NT2/D1 (cell line): ENCODE measurements around the gene ST3GAL6.

ENCODE experiments used
- DNase-seq: peaks from one replicate; pipeline ENCODE4 v3.0.0-alpha.2; 2011; ENCODE audit warnings: low read depth, low spot score
- H3K27me3 ChIP-seq: 2 replicates; pipeline ENCODE4 v1.6.0; 2011; ENCODE audit warnings: mild to moderate bottlenecking; ENCODE audit not compliant: insufficient read length, insufficient read depth
- H3K36me3 ChIP-seq: 2 replicates; pipeline ENCODE4 v1.6.1; 2011; ENCODE audit warnings: mild to moderate bottlenecking, low read length, mixed read lengths; ENCODE audit not compliant: insufficient read depth, insufficient read length
- H3K4me1 ChIP-seq: 2 replicates; pipeline ENCODE4 v1.5.1; 2011; ENCODE audit not compliant: insufficient read depth, insufficient read length
- H3K4me3 ChIP-seq: 2 replicates; pipeline ENCODE4 v1.5.1; 2011; ENCODE audit warnings: low read depth; ENCODE audit not compliant: insufficient read length
- H3K9ac ChIP-seq: 2 replicates; pipeline ENCODE4 v1.6.0; 2011; ENCODE audit warnings: low read depth; ENCODE audit not compliant: insufficient read length
- H3K9me3 ChIP-seq: 2 replicates; pipeline ENCODE4 v1.5.1; 2011; ENCODE audit warnings: mild to moderate bottlenecking, low read length; ENCODE audit not compliant: insufficient read depth
- SUZ12 ChIP-seq: IDR thresholded peaks from 2 replicates; pipeline ENCODE4 v1.6.1; 2011; ENCODE audit not compliant: insufficient read length, insufficient read depth; ENCODE audit errors: extremely low read depth
- YY1 ChIP-seq: IDR thresholded peaks from 2 replicates; pipeline ENCODE4 v1.6.1; 2011; ENCODE audit not compliant: insufficient read length, insufficient read depth
- ZNF274 ChIP-seq: IDR thresholded peaks from 2 replicates; pipeline ENCODE4 v1.6.1; 2011; ENCODE audit warnings: mild to moderate bottlenecking, low read depth, low read length

Gene ST3GAL6

DNA sequence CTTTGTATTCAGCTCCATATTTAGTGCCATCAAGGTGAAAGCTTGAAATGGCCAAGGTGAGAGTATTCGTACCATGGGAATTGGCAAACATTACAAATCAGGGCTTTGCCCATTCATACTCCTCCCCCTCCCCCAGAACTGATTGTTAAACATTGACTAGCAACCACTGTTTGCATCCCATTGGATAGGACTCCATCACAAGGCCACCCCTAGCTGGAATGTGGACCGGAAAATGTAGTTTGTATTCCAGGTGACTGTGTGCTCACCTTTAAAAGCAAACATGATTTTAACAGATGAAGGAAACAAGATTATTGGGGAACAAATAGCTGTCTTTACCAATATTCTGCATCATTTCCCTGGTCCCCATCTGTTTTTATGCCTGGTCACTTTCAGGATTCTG, 14.1 kb downstream of the ST3GAL6 start:
- peaks cover 3% of the 10 kb centered on the region for H3K36me3 ChIP-seq
- H3K4me1 ChIP-seq: no peaks in the 10 kb centered on the region
- H3K9ac ChIP-seq: no peak overlapping the region
- no peaks in the 10 kb centered on the region for H3K27me3 ChIP-seq
- DNase-seq: no peak
- TF ChIP-seq YY1: no peak
- TF ChIP-seq ZNF274: no peak
- no peak for TF ChIP-seq SUZ12
- H3K4me3 ChIP-seq: no peak overlapping the region
- no peaks in the 10 kb centered on the region for H3K9me3 ChIP-seq

DNA sequence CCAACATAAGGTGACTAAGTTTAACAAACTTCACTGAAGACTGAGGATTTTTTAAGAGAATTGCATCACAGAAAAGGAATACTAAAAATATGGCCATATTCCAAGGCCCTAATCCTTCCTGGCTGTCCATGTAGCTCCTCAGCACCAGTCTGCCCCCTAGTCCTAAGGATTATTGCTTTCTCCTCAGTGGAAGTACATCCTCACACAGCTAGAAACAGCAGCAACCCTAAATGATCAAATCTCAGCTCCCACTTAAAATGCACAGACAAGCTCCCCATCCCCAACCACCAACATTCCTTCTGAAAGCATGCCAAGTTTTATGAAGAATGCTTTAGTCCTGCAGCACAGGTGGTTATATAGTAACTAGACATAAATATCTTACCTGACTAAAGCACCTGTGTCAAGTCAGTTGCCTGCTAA, 14.7 kb downstream of the ST3GAL6 start:
- Histone ChIP-seq H3K27me3 (no peaks in the 10 kb centered on the region), H3K4me1 (no peaks in the 10 kb centered on the region), H3K9ac (no peak overlapping the region), H3K9me3 (no peaks in the 10 kb centered on the region), H3K4me3 (no peak overlapping the region), H3K36me3 (peaks cover 3% of the 10 kb centered on the region)
- TF ChIP-seq YY1: no peak
- TF ChIP-seq ZNF274: no peak
- TF ChIP-seq SUZ12: no peak
- no peak for DNase-seq

DNA sequence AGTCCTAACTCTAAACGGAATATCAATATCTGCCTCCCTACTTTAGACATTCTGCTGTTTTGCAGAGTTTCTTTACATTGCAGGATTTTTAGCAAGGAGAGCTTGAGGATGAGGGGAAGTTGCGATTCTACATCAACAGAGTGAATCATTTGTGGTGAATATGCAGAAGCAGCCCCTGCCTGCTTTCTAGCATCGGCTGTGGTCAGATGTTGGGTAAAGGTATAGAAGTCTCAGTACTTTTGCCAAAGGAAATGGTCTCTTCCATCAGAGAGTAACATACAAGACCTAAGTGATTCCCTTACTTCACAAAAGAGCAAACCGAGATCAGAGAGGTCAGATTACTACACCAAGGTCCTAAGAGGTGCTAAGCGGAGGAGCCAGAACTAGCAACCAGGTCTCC, 15.2 kb downstream of the ST3GAL6 start:
- no peak for DNase-seq
- Histone ChIP-seq H3K36me3 (peaks cover 3% of the 10 kb centered on the region), H3K4me3 (no peak overlapping the region), H3K9ac (no peak overlapping the region), H3K4me1 (no peaks in the 10 kb centered on the region), H3K27me3 (no peaks in the 10 kb centered on the region), H3K9me3 (no peaks in the 10 kb centered on the region)
- TF ChIP-seq ZNF274 (no peak), SUZ12 (no peak), YY1 (no peak)

DNA sequence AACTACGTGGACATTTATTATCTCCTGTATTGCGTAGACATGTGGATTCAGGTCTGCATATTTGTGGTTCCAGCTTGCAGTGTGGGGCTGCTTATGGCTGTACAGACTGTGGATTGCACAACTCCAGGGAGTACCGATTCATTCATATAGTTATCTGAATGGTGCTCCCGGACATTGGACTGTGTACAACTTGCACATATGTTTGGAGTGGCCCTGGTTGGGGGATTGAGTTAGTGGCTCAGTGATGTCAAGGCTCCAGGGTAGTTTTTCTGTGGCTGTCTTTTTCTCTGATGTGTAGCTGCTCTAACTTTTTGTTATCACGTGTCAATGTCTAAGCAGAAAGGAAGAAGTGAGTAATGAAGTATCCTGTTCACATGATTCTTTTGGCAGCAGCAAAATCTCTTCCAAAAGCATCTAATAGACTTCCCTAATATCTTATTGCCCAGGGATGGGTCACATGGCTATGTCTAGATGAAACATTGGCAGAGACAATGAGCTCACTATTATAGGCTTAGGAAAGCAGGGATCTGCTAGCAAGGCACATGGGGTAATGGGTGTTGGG, 15.8 kb downstream of the ST3GAL6 start:
- TF ChIP-seq ZNF274 (no peak), YY1 (no peak), SUZ12 (no peak)
- Histone ChIP-seq H3K4me3 (no peak overlapping the region), H3K27me3 (no peaks in the 10 kb centered on the region), H3K9me3 (no peaks in the 10 kb centered on the region), H3K36me3 (peaks cover 3% of the 10 kb centered on the region), H3K4me1 (no peaks in the 10 kb centered on the region), H3K9ac (no peak overlapping the region)
- no peak for DNase-seq

DNA sequence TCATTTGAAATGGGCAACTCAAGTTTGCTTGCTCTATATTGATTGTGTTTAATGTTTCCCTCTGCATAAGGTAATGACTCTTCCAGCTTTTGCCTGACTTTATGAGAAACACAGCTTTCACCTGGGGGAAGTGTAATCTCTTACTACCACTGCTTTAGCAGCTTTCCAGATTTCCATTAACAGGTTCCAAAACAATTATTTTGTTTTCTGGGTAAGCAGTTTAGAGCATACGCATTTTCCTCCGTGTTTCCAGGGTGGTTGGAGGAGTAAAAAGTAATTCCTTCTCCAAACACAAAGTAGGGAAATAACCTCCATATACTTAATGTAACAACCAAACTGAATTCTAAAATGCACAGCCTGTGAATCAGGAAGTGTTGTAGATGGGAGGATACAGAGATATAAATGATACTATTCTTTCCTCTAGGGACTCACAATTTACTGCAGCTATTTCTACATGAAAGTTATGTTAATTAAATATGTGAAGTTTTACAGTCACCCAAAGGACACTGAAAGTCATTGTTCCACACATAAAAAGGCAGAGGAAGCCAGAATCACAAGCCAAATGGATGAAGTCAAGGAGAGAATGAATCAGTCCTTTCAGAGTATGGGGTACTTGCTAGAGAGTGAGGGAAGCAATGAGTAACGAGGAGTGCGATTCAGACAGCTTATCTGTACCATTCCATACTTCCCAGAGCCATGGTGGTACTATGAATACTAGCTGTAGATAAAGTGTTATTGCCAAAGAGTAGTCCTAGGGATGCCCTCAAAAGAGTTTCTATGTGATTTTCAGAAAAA, 16.6 kb downstream of the ST3GAL6 start:
- H3K4me3 ChIP-seq: no peak overlapping the region
- no peaks in the 10 kb centered on the region for H3K4me1 ChIP-seq
- no peak for DNase-seq
- TF ChIP-seq SUZ12 (no peak), ZNF274 (no peak), YY1 (no peak)
- no peaks in the 10 kb centered on the region for H3K9me3 ChIP-seq
- no peak overlapping the region for H3K9ac ChIP-seq
- no peaks in the 10 kb centered on the region for H3K27me3 ChIP-seq
- peaks cover 3% of the 10 kb centered on the region for H3K36me3 ChIP-seq

DNA sequence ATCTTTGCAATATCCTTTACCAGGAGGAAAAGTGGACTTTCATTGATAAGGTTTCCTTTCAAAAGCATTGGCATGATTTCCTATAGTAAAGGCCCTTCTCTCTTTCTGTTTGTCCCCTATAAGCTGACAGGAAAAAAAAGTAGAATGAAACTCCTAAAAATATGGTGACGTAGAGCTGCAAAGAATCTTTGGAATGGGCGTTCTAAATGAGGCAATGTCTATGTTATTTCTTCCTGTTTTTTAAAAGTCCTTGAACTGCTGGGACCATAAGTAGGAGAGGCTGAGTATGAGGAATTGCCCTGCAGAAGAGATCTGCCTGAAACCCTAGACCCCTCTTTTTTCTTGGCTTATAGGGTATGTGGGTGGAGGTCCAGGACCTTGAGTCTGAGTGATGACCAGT, 17.2 kb downstream of the ST3GAL6 start:
- peaks cover 3% of the 10 kb centered on the region for H3K36me3 ChIP-seq
- no peak overlapping the region for H3K9ac ChIP-seq
- no peak overlapping the region for H3K4me3 ChIP-seq
- TF ChIP-seq ZNF274 (no peak), SUZ12 (no peak), YY1 (no peak)
- no peak for DNase-seq
- H3K27me3 ChIP-seq: no peaks in the 10 kb centered on the region
- no peaks in the 10 kb centered on the region for H3K4me1 ChIP-seq
- no peaks in the 10 kb centered on the region for H3K9me3 ChIP-seq

DNA sequence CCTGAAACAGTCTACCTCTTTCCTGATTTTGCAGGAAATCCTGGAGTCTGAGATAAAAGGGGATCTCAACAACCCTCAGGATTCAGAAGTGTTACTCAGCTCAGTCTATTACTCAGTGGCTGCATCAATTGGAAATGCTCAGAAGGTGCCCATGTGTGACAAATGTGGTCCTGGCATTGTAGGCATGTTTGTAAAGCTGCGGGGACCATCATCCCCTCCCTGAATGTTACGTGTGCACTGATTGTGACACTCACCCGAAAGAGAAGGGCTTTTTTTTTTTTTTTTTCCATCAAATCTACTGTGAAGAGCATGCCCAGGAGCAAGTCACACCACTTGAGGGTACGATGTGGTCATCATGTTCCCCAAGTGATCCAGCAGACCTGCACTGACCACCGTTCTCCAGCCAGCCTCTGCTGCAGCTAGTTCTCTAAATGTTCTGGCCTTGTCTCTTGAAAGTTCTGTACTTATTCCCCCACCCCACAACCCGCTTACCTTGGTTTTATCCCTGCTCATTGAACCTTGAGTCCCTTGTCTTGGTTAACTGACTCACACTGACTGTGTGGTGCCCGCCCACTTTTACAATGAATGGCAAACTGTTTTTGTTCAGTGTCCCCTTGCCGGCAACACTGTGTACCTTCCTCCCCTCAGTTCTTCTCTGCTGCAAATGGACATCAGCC, 19.8 kb downstream of the ST3GAL6 start:
- Histone ChIP-seq H3K4me3 (no peak overlapping the region), H3K9me3 (no peaks in the 10 kb centered on the region), H3K9ac (no peak overlapping the region), H3K27me3 (no peaks in the 10 kb centered on the region), H3K4me1 (no peaks in the 10 kb centered on the region), H3K36me3 (peaks cover 4% of the 10 kb centered on the region)
- no peak for DNase-seq
- no peak for TF ChIP-seq YY1
- TF ChIP-seq SUZ12: no peak
- TF ChIP-seq ZNF274: no peak
